ENCODE measurements around the gene PCDH7.

DNA sequence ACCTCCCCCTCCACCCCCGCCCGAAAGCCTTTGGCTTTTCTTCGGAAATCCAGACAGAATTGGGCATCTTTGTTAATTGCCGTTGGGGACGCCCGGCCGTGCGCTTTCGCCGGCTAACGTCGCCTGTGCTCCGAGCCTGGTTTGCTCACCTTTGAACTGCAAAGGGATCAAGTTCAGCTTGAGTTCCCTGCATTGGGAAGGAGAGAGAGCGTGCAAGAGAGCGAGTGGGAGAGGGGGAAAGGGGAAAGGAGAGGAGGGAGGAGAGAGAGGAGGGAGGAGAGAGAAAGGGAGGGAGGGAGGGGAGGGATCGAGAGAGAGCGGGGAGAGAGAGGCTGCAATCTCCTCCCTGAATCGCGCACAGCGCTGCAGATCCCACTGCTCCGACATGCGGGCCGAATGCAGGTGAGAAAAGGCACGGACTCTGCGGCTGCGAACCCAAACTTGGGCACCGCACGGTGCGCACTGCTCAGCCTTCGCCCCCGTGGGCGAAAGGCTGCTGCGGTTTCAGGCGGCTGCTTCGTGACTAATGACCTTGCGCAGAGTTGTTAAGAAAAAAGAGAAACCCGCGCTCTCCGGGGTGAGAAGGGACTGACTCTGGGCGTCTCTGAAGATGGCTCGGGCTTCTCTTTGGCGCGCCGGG is at the start of gene PCDH7:
- TF ChIP-seq TAF1 (IDR thresholded peaks at IDR 0.05; ENCODE audit: borderline replicate concordance, insufficient read depth, low read length) (no peak), SIN3A (IDR thresholded peaks at IDR 0.05; ENCODE audit: borderline replicate concordance, insufficient read depth, low read length) (no peak), POLR2AphosphoS5 (IDR thresholded peaks at IDR 0.05; ENCODE audit: low read depth, low read length) (no peak)
- TF ChIP-seq, protein P1, sequence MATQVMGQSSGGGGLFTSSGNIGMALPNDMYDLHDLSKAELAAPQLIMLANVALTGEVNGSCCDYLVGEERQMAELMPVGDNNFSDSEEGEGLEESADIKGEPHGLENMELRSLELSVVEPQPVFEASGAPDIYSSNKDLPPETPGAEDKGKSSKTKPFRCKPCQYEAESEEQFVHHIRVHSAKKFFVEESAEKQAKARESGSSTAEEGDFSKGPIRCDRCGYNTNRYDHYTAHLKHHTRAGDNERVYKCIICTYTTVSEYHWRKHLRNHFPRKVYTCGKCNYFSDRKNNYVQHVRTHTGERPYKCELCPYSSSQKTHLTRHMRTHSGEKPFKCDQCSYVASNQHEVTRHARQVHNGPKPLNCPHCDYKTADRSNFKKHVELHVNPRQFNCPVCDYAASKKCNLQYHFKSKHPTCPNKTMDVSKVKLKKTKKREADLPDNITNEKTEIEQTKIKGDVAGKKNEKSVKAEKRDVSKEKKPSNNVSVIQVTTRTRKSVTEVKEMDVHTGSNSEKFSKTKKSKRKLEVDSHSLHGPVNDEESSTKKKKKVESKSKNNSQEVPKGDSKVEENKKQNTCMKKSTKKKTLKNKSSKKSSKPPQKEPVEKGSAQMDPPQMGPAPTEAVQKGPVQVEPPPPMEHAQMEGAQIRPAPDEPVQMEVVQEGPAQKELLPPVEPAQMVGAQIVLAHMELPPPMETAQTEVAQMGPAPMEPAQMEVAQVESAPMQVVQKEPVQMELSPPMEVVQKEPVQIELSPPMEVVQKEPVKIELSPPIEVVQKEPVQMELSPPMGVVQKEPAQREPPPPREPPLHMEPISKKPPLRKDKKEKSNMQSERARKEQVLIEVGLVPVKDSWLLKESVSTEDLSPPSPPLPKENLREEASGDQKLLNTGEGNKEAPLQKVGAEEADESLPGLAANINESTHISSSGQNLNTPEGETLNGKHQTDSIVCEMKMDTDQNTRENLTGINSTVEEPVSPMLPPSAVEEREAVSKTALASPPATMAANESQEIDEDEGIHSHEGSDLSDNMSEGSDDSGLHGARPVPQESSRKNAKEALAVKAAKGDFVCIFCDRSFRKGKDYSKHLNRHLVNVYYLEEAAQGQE (IDR thresholded peaks at IDR 0.05; ENCODE audit: insufficient read depth in 1 of 2, low read depth in 2 of 2, low read length in 2 of 2) = no peak

Data from PFSK-1 (cell line).